OCI-LY1 (cell line): ENCODE measurements around the gene SLC4A7.

ENCODE experiments used
- CTCF ChIP-seq: fragments of 200-600 bp; sonication (generic), shearing (Covaris generic); IDR thresholded peaks from 2 replicates; pipeline ENCODE4 v1.5.1; 2017; ENCODE audit warnings: mild to moderate bottlenecking, antibody characterized with exemption, low read length, moderate library complexity, mixed read lengths
- EZH2 ChIP-seq: fragments of 200-600 bp; sonication (generic), shearing (Covaris generic); IDR thresholded peaks from 2 replicates; pipeline ENCODE4 v1.8.0; 2017; ENCODE audit warnings: borderline replicate concordance, mixed run types, mild to moderate bottlenecking, antibody characterized with exemption, low read length, moderate library complexity, mixed read lengths

- TF ChIP-seq CTCF, result no peak
- no peak for TF ChIP-seq EZH2
Measured at GRCh38 chr3:27487383-27487782, 3.2 kb upstream of the SLC4A7 start.
